AG09309 (cell line): ENCODE measurements around the gene LDLRAD4.

ENCODE experiments used
- DNase-seq: peaks from one replicate; pipeline ENCODE4 v3.0.0-alpha.2; 2010; ENCODE audit warnings: low read depth
- H3K4me3 ChIP-seq: 2 replicates; pipeline ENCODE4 v1.5.1; 2011; ENCODE audit warnings: mild to moderate bottlenecking, low read depth, low read length, moderate library complexity; ENCODE audit not compliant: control insufficient read depth
- TF ChIP-seq, protein P1 (sequence below): IDR thresholded peaks from 2 replicates; pipeline ENCODE4 v1.5.1; 2011; ENCODE audit warnings: mild to moderate bottlenecking, low read depth, low read length, inconsistent platforms; ENCODE audit not compliant: insufficient read depth, control insufficient read depth; ENCODE audit errors: missing control alignments

Gene LDLRAD4

DNA sequence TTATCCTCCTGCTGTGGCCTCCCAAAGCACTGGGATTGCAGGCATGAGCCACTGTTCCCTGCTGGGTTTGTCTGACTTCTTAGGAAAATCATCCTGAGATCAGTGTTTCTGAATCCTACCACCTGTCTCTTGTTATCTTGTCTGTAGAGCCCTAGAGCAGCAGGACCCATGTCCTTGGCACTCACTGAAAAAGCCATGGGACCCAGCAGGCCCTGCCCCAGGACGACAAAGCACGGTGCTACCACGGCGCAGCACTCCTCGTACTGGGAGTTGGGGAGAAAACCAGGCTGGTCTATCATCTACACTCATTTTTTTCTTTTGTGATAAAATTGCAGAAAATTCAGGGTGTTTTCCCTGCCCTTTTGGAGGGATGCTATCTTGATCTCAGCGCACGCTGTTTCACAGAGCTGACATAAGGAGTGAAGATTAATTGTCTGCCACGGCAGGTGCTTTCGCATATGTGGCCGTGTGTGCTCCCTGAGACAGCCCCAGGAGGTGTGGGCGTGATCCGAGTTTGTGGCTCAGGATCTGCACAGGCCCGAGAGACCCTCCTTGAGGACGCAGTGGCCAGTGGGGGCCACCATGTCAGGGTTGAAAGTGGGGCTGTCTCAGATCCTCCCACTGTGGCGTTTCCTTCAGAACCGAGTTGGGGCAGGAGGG lies 179.1 kb downstream of the LDLRAD4 start:
- no peak overlapping the region for H3K4me3 ChIP-seq

DNA sequence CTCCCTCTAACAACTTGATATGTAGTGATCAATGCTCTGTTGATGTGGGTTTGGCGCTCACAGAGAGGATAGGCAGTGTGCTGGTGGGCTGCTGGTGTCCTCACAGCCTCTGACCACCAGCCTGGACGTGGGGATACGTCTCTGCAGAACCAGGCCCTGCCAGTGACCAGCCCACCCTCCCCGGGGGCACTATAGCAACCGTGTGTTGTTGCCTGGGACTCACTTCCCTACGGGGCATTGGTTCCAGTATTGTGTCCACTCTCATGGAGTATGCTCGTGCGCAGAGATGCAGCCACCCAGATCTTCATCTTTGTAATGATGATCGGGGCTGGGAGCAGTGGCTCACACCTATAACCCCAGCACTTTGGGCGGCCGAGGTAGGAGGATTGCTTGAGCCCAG lies 180.1 kb downstream of the LDLRAD4 start:
- DNase-seq: no peak
- no peak overlapping the region for H3K4me3 ChIP-seq
- TF ChIP-seq, protein P1, sequence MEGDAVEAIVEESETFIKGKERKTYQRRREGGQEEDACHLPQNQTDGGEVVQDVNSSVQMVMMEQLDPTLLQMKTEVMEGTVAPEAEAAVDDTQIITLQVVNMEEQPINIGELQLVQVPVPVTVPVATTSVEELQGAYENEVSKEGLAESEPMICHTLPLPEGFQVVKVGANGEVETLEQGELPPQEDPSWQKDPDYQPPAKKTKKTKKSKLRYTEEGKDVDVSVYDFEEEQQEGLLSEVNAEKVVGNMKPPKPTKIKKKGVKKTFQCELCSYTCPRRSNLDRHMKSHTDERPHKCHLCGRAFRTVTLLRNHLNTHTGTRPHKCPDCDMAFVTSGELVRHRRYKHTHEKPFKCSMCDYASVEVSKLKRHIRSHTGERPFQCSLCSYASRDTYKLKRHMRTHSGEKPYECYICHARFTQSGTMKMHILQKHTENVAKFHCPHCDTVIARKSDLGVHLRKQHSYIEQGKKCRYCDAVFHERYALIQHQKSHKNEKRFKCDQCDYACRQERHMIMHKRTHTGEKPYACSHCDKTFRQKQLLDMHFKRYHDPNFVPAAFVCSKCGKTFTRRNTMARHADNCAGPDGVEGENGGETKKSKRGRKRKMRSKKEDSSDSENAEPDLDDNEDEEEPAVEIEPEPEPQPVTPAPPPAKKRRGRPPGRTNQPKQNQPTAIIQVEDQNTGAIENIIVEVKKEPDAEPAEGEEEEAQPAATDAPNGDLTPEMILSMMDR: no peak

More for the DNA sequence above, 179.1 kb downstream of the LDLRAD4 start:
- no peak for DNase-seq
- TF ChIP-seq, protein P1: no peak

DNA sequence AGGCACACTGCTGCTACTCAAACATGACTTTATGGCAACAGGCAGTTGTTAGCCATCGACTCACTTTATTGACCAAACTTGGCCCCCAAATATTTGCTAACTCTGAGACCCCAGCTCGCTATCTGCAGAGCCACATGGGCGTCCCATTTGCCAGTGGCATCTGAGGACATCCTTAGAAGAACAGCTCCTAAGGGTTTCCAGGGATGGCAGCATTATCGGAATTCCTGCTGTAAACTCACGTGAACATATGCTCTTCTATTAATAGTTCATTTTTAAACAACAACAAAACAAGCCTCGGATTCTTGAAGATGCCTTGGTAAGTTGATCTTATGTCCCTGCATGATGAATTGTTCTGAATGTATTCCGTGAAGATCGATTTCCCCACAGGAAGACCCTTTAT lies 181.0 kb downstream of the LDLRAD4 start:
- no peak for DNase-seq
- TF ChIP-seq, protein P1: no peak
- H3K4me3 ChIP-seq: no peak overlapping the region

DNA sequence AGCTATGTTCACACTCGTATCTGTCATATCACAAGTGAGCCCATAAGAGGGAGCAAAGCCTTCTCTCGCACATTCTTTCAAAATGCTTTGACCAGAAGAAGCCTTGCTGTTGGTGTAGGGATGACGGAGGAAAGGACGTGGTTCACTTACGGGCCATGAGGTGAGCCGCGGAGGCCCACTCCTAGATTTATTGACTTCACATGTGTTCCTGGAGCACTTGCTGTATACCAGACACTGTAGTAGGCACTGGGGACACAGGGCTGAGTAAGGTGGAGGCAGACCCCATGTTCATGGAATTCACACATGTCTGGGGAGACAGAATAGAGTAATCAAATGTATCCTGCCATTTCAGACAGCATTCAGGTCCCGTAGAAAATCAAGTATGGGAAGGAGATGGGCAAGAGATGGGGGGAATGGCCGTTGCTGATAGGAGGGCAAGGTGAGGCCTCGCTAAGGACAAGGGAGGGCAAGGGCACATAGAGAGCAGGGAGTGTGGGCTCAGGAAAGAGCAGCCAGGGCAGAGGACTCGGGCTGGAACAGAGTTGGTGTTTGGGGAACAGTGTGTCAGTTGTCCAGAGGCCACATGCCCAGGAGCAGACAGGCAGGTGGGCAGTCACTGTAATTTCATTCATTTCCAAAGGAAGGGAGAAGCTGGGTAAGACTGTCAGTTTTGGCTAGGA lies 182.2 kb downstream of the LDLRAD4 start:
- TF ChIP-seq, protein P1: no peak
- H3K4me3 ChIP-seq: no peak overlapping the region
- DNase-seq: no peak

DNA sequence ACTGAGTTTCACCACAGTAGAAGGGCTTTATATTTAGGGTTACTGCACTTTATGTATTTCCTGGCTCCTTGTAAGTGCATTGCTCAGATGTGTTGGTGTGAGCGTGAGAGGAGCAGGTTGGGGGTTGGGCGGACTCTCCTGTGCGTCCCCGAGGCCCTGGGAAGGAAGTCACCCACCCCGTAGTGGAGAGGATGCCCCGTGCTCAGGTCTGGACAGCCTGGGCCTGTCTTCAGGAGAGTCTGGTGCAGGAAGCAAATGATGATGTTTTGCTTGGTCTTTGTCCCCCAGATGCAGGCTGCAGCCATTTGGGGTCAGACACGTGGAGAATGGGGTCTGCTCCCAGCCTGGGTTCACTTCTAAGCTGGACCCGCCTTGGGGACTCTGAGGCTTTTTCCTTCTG lies 182.8 kb downstream of the LDLRAD4 start:
- TF ChIP-seq, protein P1: no peak
- DNase-seq: no peak
- H3K4me3 ChIP-seq: no peak overlapping the region

DNA sequence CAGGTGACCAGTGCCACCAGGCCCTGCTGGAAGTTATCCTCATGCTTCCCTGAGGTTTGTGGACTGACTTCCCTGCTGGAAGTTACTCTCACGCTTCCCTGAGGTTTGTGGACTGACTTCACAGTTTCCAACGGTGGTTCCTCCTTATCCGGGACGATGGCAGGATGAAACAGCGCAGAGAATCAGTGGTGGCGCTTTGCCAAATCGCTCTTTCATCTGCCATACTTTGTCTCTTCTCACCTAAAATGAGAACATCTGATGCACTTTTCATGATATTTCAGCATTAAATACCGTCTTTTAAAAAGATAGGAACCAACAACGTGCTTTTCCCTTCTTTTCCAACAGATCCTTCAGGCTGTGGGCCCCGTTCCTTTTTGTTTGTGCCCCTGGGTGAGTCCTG lies 183.3 kb downstream of the LDLRAD4 start:
- DNase-seq: no peak
- H3K4me3 ChIP-seq: no peak overlapping the region
- TF ChIP-seq, protein P1: no peak
